ENCODE measurements around the gene SAMM50. TPM values are rescaled to one million over a fixed set of nuclear protein-coding genes. Genes with fewer than 3 reads are reported as not detected.
"Not testable (repeated sequence)": the region's sequence is repeated elsewhere in the genome, so short reads cannot be mapped to it uniquely, and the experiment has no call there.

SAMM50 gene
- polyA plus RNA-seq, 1 donor: 60.5 TPM

DNA sequence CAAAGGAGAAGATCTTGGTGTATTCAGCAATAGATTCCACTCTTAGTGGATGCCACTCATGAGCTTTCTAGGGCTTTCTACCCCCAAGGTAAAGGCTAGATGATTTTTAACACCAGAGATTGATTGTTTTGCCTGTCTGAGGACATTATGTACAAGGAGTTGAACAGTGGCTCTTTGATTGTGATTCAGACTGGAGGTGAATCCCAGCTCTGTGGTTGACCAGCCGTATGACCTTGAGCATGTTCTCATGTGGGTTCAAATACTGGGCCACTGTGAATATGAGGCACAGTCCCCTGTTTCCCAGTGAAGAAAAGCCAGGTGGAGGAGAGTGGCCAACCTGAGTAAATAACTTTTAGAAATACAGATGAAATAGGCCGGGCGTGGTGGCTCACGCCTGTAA is 44.9 kb downstream of the SAMM50 start:
- DNase-seq: no peak

DNA sequence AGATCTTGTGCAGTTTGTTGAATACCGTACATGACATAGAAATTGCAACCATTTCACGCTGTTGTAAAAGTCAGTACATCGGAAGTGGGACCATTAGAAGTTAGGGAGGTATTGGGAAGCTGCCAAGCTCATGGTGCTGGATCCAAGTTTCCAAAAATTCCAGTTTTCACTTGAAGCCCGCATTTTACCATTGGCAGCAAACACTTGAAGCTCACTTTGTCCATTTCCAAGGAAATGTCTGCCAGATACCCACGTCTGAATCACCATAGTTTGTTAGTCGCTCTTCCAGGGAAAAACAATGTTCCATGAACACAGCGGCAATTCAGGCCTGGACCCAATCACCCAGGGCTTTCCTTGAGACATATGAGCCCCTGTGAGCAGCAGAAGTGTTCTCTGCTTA is 46.3 kb downstream of the SAMM50 start:
- no peak for DNase-seq

DNA sequence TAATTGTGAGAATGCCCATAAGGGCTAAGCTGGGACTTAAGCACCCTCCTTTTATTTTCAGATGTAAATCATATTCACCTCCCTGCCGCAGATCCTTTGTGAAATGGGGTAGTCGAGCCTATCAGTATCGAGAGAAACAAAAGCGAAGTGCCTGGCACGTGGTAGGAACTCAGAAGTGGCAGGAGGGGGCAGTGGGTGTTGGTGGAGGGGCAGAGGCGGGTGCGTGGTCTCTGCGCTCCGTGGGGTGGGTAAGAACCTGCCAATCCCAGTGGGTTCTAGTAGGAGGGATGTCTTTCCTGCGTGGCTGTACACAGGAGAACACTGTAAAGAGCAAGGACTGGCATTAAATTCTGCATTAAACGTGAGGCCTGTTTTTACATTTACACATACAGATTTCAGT is 47.1 kb downstream of the SAMM50 start:
- DNase-seq: no peak

DNA sequence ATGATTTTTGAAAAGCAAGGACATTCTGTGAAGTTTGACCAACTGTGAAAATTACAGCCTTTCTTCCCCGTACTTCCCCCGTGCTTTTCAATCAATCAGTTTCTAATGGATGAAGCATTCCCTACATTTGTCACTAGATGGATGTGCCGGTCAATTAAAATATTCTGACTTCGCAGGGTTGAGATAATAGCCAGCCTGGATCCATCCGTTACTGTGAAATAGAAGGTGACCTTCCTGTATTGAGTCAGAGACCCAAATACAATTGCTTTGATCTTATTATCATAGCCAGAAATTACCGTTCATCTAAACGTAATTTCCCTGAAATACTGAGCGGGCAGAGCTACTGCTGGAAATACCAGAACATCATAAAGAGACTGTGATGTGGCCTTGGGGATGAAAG is 47.8 kb downstream of the SAMM50 start:
- DNase-seq: no peak

DNA sequence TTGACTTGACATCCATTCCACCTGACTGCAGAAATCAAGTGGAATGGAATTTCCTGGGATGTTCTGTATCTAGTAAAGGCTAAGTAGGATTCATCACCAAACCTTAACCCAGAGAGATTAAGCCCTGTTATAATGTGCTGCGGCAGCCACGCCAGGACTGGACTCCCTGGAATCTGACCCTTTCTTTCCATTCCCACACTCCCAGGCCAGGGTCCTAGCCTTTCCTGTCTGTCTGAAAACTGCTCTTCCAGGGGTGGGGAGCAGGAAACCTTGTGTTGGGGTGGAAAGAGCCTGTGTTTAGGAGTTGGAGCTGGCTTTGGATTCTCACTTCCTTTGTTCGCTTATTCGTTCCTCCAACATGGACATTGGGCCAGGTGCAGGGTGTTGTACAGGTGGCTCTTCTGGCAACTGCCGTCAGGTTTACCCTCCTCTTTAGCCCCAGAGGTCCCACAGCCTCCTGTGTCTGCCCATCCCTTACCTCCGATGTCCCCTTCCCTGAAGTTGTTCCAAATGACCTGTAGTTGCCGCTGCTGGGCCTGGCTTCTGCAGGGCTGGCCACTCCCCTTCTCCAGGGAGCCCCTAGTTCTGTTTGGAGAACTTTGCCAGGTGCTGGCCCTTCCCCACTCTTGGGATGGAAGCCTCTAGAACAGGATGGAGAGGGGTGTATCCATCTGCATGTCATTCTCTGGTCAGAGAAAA is 48.3 kb downstream of the SAMM50 start:
- DNase-seq: no peak

DNA sequence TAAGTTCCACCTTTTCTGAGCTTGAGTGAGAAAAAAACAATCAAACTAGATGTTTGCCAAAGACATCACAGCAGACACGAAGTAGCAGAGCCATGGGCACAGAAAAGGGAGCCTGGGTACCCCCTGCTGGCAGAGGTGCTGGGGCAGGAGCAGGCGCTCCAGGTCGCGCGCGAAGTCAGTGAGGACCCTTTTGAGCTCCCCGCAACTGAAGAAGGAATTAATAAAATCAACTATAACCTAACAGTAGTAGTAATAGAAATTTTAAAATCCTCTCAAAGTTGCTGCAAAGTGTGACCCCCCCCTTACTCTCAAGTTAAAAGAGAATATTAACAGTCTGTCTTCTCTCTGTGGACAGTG is 48.8 kb downstream of the SAMM50 start:
- DNase-seq: no peak

DNA sequence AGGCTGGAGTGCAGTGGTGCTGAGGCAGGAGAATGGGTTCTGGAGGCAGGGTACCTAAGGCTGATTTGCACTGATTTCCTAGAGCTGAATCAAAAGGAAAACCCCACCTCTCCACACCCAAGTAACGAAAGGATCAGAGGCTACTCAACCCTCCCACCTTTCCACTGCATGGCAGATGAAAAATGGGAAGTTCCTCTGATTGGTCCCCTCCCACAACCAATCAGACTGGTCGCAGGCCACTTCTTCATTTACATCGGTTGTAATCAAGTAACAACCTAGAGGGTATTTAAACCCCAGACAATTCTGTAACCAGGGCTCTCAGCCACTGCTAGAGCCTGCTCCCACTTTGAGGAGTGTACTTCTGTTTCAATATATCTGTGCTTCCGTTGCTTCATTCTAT is 50.3 kb downstream of the SAMM50 start:
- DNase-seq: no peak

DNA sequence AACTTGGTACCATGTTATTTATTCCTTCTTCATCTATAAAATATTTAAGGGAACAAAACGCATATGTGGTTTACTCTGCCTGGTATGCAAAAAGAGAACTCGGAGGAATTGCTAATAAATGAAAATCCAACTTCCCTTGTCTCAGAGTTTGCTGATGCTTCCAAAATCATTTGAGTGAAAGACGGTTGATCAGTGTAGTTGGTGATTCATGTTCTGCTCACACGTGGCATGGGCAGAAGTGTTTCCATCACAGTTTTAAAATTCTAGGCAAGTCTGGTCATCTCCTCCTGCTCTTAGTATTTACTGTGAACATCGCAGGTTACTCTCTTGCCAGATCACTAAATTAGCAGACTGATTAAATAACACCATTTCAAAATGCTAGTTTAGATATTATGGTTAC is 56.9 kb downstream of the SAMM50 start:
- no peak for DNase-seq

DNA sequence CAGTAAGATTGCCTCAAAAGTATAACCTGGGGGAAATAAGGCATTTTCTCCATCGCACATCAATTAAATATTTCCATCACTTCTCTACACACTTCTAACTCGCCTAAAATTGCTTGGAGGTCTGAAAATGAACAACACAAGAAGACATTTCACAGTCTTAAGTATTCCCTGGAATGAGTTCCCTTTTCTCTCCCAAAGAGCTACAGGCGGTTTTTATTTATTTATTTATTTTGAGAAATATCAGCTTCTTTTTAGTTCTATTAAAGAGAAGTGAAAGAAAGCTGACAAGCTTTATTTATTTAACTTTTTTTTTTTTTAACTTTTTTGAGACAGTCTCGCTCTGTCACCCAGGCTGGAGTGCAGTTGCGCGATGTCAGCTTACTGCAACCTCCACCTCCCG is 57.3 kb downstream of the SAMM50 start:
- DNase-seq: no peak

DNA sequence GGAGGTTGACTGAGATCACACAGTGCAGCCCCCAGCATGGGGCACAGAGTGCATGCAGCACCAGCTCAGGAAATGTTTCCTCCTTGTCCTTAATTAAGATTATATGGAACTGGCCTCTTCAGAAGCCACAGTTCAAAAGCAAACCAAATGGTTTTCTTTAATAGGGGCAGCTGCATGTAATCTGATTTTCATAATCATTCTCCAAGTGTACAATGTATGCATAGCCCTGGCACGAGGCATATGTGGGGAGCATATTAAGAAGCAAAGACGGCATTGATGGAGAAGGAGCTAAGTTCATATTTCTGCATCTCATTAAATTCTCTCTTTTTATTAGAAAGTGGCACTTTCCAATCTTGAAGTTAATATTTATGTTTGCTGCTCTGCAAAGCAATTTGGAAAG is 59.0 kb downstream of the SAMM50 start:
- DNase-seq: no peak

DNA sequence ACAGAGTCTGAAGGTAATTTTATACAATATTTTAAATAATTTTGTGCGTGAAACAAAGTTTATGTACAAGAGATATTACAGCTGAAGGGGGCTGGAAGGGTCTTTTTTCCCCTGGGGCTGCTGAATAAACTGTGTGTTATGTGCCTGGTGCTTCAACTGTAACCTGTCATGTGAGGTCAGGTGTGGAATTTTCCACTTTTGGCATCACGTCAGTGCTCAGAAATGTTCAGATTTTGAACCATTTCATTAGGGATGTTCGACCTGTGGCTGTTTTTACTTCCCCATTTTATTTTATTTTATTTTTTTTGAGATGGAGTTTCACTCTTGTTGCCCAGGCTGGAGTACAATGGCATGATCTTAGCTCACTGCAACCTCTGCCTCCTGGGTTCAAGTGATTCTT is 61.3 kb downstream of the SAMM50 start:
- not testable (repeated sequence) for DNase-seq

DNA sequence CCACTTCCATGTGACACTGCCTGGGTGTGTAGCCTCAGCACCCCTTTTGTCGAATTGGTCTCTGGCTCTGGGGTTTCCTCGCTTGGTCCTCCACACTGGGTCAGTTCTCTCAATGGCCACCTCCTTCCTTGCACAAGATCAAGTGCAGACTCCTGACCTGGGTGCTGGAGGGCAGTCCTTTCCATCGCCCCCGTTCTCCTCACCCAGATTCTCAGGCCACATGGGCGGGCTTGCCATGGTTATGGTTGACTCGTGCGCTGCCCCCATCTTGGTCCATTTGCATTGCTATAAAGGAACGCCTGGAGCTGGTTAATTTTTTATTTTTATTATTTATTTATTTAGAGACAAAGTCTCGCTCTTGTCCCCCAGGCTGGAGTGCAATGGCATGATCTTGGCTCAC is 63.4 kb downstream of the SAMM50 start:
- DNase-seq: no peak

DNA sequence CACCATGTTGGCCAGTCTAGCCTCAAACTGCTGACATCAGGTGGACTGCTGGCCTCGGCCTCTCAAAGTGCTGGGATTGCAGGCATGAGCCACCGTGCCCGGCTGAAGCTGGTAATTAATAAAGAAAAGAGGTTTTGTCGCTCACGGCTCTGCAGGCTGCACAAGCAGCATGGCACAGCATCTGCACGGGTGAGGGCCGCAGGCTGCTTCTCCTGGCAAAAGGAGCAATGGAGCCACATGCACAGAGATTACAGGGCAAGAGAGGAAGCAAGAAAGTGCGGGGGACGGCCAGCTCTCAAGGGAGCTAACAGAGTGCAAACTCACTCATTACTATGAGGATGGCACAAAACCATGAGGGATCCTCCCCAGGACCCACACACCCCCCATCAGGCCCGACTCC is 64.2 kb downstream of the SAMM50 start:
- no peak for DNase-seq

DNA sequence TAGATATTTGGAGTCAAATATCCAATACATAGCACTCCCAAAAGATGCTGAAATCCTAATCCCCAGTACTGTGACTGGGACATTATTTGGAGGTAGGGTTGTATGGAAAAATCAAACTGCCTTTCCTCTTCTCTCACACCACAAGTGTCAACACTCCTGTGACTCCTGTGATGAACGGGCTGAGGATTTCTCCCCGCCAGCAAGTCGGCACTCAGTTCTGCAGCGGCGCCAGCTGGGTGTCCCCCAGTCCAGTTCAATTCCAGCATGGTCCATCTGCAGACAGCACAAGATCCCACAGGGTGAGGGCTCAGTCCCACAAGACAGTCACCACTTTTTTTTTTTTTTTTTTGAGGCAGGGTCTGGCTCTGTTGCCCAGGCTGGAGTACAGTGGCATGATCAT is 64.6 kb downstream of the SAMM50 start:
- no peak for DNase-seq

DNA sequence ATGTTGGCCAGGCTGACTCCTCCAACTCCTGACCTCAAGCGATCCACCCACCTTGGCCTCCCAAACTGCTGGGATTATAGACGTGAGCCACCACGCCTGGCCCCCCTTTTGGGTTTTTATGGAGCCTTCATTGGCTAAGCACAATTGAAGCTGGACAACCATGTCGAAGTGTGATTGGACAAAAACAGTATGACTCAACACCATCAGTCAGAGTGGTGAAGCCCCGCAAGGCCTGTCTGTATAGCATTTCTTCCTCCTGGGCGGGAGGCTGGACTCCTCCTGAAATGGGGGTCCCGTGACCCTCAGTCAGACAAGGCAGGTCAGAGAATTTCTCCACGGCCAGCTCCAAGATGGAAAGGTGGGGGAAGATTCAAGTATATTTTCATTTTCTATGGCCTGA is 65.7 kb downstream of the SAMM50 start:
- DNase-seq: no peak

DNA sequence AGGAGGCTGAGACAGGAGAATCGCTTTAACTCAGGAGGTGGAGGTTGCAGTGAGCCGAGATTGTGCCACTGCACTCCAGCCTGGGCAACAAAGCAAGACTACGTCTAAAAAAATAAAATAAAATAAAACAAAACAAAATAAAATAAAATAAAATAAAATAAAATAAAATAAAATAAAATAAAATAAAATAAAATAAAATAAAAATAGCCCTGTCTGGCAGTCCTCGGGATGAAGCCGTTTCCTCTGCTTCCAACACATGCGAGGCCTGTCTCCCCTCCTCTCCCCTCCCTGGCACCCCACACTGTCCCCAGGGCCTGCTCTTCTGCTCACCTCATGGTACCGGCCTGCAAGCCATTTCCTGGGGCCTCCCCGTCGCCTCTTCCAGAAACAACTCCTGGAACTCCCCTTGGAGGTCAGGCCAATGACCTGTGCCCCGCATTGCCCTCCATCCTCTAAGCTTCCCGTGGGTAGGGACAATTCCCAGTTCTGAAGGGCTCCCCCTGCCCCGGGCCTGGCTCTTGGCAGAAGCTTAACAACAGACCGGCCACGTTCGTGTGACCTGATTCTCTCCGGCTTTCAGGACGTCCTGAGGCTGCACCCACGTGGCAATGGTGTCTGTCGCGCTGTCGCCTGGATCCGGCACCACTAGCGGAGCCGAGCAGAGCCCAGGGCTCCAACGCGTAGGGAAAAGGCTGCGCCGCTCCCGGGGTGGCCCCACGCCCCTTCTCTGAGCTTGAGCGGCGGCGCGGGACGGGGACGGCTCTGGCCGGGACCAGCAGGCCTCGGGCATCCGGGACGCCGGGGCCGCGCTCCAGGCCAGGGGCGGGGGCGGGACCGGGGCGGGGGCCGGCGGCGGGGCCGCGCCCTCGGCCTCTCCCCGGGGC is 68.4 kb downstream of the SAMM50 start:
- no peak for DNase-seq

DNA sequence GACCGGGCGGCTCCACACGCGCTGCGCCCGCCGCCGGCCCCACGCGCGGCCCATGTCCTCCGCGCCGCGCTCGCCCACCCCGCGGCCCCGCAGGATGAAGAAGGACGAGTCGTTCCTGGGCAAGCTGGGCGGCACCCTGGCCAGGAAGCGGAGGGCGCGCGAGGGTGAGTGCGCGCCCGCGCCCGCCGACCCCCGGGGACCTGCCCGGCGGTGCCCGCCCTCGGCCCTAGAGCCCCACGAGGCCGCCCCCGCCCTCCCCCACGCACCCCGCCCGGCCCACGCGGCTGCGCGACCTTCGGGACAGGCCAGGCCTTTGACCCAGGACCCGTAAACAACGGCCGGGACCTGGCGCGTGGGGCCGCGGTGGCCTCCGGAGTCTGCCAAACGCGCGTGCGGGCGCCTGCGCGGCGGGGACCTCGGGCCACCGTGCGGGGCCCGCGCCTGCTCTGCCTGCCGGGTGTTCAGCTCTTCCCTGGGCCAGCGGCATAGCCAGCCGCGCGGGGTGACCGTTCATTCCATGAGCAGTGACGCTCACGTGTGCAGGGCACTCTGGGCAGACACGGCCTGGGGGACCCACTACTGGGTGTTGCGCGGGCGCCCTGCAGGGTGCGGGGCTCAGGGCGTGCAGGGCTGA is 69.2 kb downstream of the SAMM50 start, which contains the start of gene PARVB:
Gene PARVB, plus strand, starts transcription at position 15 of the 634 bp plus-strand sequence. Its CDS starts 38 bp downstream, at position 53.
- no peak for DNase-seq

DNA sequence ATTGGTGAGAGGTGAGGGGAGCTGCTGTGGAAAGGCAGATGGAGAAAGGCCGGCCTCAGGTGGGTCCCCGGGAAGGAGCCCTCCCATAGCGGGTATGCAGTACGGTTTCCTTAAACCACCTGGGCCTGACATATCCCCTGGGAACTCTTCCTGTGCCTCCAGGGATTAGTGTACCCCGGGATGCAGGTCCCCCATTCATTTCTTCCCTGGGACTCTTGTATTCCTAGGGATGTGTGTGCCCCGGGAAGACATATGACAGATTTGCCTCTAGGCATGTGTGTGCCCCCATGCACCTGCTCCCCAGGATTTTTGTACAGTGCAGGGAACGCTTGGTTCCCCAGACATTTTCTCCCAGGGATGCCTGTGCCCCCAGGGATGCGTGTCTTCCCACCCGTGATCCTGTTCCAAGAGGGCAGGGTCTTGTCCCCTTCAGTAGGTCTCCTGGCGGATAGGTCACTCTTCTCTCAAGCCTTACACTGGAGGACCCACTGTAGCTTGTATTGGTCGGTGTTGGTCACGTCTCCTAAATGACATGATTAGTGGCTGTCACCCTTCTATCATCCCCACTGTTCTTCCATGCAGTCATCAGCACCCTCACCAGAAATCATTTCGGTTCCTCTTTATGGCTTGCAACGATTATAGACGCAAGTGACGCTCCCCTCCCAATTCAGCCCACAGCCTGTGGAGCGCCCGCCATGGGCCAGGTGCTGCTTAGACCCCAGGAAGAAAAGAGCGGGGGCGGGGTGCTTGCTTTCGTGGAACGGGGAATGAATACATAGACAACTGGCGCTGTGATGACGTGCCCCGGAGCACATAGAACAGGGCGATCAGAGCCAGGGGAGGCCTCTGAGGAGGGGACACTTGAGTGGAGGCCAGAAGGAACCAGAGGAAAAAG is 70.2 kb downstream of the SAMM50 start:
- no peak for DNase-seq

DNA sequence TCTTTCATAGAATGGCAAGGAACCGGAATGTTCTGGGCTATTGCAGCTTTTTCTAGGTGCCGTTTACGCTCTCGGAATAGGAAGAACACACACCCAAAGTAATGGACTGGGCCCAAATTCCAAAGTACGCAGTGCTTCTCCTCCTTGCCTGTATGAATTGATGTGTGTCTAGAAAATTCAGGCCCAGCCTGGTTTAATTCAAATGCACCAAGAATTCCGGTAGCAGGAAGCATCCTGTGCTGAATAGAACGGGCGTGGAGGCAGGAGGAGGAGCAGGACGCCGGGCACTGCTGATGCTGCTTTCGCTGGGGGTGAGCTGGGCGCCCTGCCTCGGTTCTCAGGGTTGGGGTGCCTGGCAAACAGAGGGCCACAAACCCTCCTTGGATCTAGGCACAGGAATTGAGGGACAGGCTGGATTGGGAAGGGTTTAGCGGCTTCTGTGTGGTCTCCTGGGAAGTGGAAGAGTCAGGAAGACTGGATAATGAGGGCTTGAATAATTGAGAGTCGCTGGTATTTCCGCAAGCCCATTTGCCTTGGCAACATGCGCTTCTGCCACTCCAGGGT is 70.9 kb downstream of the SAMM50 start:
- DNase-seq: no peak

DNA sequence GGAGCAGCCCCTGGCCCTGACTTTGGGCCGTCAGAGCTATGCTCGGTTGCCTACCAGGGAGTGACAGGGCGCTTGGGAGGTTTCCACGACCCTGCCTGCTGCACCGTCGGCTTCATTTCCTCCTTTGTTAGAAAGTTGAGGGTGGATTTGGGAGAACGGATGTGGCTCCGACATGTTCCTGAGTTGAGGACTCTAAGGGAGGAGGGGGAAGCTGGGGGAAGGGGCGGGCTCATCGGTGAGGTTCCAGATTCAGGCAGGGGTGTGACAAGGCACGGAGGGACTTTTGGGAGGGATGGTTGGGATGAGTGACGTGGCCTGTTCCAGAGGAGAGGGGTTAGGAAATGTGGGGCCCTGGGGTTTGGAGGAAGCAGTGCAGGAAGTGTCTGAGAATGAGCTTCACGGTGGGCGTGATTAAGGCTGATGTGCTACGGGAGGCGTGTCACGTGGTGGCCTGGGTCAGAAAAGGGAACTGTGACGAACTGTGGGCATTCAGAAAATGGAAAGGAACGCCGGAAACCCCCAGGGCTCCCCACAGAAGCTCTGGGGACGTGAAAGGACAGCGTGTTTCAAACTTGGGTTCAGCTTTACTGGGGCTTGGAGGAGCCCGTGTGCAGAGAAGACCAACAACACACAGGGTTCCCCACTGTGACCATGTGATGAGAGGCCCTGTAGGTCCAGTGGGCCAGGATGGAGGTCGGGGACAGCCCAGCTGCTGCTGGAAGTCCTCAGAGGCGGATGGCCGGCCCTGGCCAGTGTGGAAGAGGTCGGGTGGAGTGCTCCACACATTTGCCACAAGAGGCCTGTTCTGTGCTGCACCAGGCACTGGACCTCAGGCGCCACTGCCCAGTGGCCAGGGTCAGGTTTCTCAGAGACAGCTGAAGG is 71.6 kb downstream of the SAMM50 start:
- no peak for DNase-seq

DNA sequence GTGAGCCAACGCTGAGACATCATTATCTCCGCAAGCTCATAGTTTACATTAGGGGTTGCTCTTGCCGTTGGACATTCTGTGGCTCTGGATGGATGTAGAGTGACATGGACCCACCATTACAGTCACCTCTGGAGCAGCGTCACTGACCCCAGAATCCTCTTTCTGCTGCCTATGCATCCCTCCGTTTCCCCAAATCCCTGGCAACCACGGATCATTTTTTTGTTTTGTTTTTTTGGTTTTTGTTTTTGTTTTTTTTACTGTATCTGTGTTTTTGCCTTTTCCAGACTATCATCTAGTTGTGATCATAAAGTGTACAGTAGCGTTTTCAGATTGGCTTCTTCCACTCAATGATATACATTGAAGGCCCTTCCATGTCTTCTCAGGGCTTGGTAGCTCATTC is 72.8 kb downstream of the SAMM50 start:
- DNase-seq: no peak

Data from left kidney (tissue), 2 donors.